Subcutaneous abdominal adipose tissue (tissue), 5 donors: Measurements from ENCODE around the gene CEP120.
A peak's percentile ranks its signal among the peaks of the same experiment; 100 is the strongest.
"Not testable (repeated sequence)": the region's sequence is repeated elsewhere in the genome, so short reads cannot be mapped to it uniquely, and the experiment has no call there.

Experiments used
- H3K27ac ChIP-seq: one replicate; pipeline ENCODE4 v1.7.0; 2013; ENCODE audit warnings: low read depth, mild to moderate bottlenecking, inconsistent platforms, low read length, moderate library complexity
- H3K27me3 ChIP-seq, 5 donors: one replicate each; pipeline ENCODE4 v1.7.0; 2013; ENCODE audit warnings: low read length in 5 of 5, inconsistent platforms in 1 of 5; ENCODE audit not compliant: control insufficient read depth in 5 of 5, insufficient read depth in 4 of 5
- H3K36me3 ChIP-seq, 5 donors: one replicate each; pipeline ENCODE4 v1.7.0; 2013; ENCODE audit warnings: low read length in 5 of 5; ENCODE audit not compliant: control insufficient read depth in 5 of 5, insufficient read depth in 5 of 5
- H3K4me1 ChIP-seq, 5 donors: one replicate each; pipeline ENCODE4 v1.7.0; 2013; ENCODE audit warnings: low read length in 5 of 5, mild to moderate bottlenecking in 3 of 5, moderate library complexity in 1 of 5; ENCODE audit not compliant: control insufficient read depth in 5 of 5, insufficient read depth in 5 of 5
- H3K4me3 ChIP-seq, 5 donors: one replicate each; pipeline ENCODE4 v1.7.0; 2013; ENCODE audit warnings: low read length in 5 of 5, low read depth in 1 of 5
- H3K9ac ChIP-seq, 5 donors: one replicate each; pipeline ENCODE4 v1.7.0; 2013; ENCODE audit warnings: low read length in 5 of 5, mild to moderate bottlenecking in 4 of 5, moderate library complexity in 3 of 5
- H3K9me3 ChIP-seq, 5 donors: one replicate each; pipeline ENCODE4 v1.7.0; 2013; ENCODE audit warnings: low read length in 5 of 5; ENCODE audit not compliant: control insufficient read depth in 5 of 5
- donor health status: healthy.
- donor health status: healthy.
- donor health status: healthy.
- donor health status: healthy.
- donor health status: healthy.

CEP120 gene

GRCh38 chr5:123423278-123424149, at the start of gene CEP120:
Gene CEP120 (minus strand): TSS chr5:123423403. CDS start chr5:123422998, 405 bp downstream.
- H3K4me1 ChIP-seq, result peaks cover 2 to 34% (median 27%) of the 10 kb centered on the region in 5 donors

GRCh38 chr5:123472150-123472924, 49.1 kb upstream of the CEP120 start:
- H3K4me1 ChIP-seq, result peaks cover 0 to 10% (median 4%) of the 10 kb centered on the region in 5 donors
- H3K27ac ChIP-seq, result no peak overlapping the region
- no peak overlapping the region for H3K4me3 ChIP-seq
- H3K9me3 ChIP-seq, result no peaks in the 10 kb centered on the region
- no peaks in the 10 kb centered on the region for H3K36me3 ChIP-seq
- no peak overlapping the region for H3K9ac ChIP-seq
- H3K27me3 ChIP-seq, result no peaks in the 10 kb centered on the region

More at GRCh38 chr5:123423278-123424149, at the start of gene CEP120:
- Histone ChIP-seq H3K27ac (peak within 1 kb of the TSS; percentile 89), H3K9ac (peak within 1 kb of the TSS; percentile 32 to 92 (median 84)), H3K36me3 (peaks cover 0 to 2% (median 0%) of the 10 kb centered on the region in 5 donors), H3K9me3 (no peaks in the 10 kb centered on the region), H3K4me3 (peak within 1 kb of the TSS; percentile 70 to 96 (median 85)), H3K27me3 (no peaks in the 10 kb centered on the region)

GRCh38 chr5:123471385-123471784, 48.2 kb upstream of the CEP120 start:
- no peaks in the 10 kb centered on the region for H3K27me3 ChIP-seq
- H3K9ac ChIP-seq, result no peak overlapping the region
- no peak overlapping the region for H3K4me3 ChIP-seq
- peaks cover 0 to 8% (median 4%) of the 10 kb centered on the region in 5 donors for H3K4me1 ChIP-seq
- H3K9me3 ChIP-seq, result no peaks in the 10 kb centered on the region
- no peaks in the 10 kb centered on the region for H3K36me3 ChIP-seq
- no peak overlapping the region for H3K27ac ChIP-seq

GRCh38 chr5:123466839-123467238, 43.6 kb upstream of the CEP120 start:
- H3K4me1 ChIP-seq, H3K27me3 ChIP-seq, H3K9me3 ChIP-seq, H3K4me3 ChIP-seq, H3K36me3 ChIP-seq, H3K27ac ChIP-seq, H3K9ac ChIP-seq: not testable (repeated sequence)

- Histone ChIP-seq H3K36me3 (no peaks in the 10 kb centered on the region), H3K4me1 (peaks cover 0 to 14% (median 0%) of the 10 kb centered on the region in 5 donors), H3K9ac (no peak overlapping the region), H3K9me3 (no peaks in the 10 kb centered on the region), H3K4me3 (no peak overlapping the region), H3K27ac (no peak overlapping the region), H3K27me3 (no peaks in the 10 kb centered on the region)
Observed at GRCh38 chr5:123460296-123460729, 37.1 kb upstream of the CEP120 start.

GRCh38 chr5:123458994-123459393, 35.8 kb upstream of the CEP120 start:
- H3K27me3 ChIP-seq, H3K9me3 ChIP-seq, H3K27ac ChIP-seq, H3K9ac ChIP-seq, H3K4me3 ChIP-seq, H3K36me3 ChIP-seq: not testable (repeated sequence)
- H3K4me1 ChIP-seq, result peaks cover 0 to 14% (median 0%) of the 10 kb centered on the region in 5 donors

GRCh38 chr5:123456242-123456641, 33.0 kb upstream of the CEP120 start:
- H3K4me3 ChIP-seq, result no peak overlapping the region
- no peak overlapping the region for H3K27ac ChIP-seq
- H3K27me3 ChIP-seq, result no peaks in the 10 kb centered on the region
- no peaks in the 10 kb centered on the region for H3K9me3 ChIP-seq
- H3K36me3 ChIP-seq, result no peaks in the 10 kb centered on the region
- H3K9ac ChIP-seq, result no peak overlapping the region
- H3K4me1 ChIP-seq, result peaks cover 0 to 14% (median 0%) of the 10 kb centered on the region in 5 donors

- no peak overlapping the region for H3K27ac ChIP-seq
- H3K9me3 ChIP-seq, result no peaks in the 10 kb centered on the region
- H3K36me3 ChIP-seq, result no peaks in the 10 kb centered on the region
- H3K4me1 ChIP-seq, result peaks cover 0 to 14% (median 3%) of the 10 kb centered on the region in 5 donors
- no peaks in the 10 kb centered on the region for H3K27me3 ChIP-seq
- no peak overlapping the region for H3K9ac ChIP-seq
- H3K4me3 ChIP-seq, result no peak overlapping the region
Observed at GRCh38 chr5:123455640-123456039, 32.4 kb upstream of the CEP120 start.

GRCh38 chr5:123455095-123455494, 31.9 kb upstream of the CEP120 start:
- Histone ChIP-seq H3K9ac (no peak overlapping the region), H3K4me1 (peaks cover 0 to 16% (median 5%) of the 10 kb centered on the region in 5 donors), H3K9me3 (no peaks in the 10 kb centered on the region)

More at GRCh38 chr5:123455095-123455494, 31.9 kb upstream of the CEP120 start:
- Histone ChIP-seq H3K27me3 (no peaks in the 10 kb centered on the region), H3K4me3 (no peak overlapping the region), H3K36me3 (no peaks in the 10 kb centered on the region), H3K27ac (no peak overlapping the region)
